ENCODE measurements around the gene RUBCN.

DNA sequence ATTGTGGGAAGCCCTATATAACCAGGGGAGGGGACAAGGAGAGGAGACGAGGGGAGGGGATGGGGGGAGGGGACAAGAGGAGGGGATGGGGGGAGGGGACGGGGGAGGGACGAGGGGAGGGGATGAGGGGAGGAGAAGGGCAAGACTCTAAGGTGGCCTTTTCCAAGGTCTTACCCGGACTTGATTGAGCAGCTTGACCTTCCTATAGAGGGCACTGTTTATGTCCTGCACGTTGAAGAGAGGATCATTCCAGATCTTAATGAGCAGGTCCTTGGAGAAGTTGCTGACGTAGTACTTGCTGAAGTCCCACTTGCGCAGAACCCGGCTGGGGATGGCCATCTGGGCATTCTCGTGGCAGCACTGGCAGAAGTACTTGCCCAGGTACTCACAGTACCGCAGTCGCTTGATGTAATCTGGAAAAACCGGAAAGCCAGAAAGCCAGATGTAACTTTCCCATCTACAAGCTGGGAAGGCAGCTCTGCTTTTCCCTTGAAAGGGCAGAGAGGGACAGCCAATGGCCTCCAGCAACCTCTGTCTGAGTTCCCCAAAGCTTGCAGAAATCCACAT, 55.7 kb downstream of the RUBCN start:
- TF ChIP-seq SMC3 (IDR thresholded peaks at IDR 0.05; ENCODE audit: low read depth, low read length) = no peak
- no peak for TF ChIP-seq EP300 (IDR thresholded peaks at IDR 0.05; ENCODE audit: borderline replicate concordance in 1 of 2, low read depth in 1 of 2, low read length in 1 of 2)
- TF ChIP-seq, protein P1, sequence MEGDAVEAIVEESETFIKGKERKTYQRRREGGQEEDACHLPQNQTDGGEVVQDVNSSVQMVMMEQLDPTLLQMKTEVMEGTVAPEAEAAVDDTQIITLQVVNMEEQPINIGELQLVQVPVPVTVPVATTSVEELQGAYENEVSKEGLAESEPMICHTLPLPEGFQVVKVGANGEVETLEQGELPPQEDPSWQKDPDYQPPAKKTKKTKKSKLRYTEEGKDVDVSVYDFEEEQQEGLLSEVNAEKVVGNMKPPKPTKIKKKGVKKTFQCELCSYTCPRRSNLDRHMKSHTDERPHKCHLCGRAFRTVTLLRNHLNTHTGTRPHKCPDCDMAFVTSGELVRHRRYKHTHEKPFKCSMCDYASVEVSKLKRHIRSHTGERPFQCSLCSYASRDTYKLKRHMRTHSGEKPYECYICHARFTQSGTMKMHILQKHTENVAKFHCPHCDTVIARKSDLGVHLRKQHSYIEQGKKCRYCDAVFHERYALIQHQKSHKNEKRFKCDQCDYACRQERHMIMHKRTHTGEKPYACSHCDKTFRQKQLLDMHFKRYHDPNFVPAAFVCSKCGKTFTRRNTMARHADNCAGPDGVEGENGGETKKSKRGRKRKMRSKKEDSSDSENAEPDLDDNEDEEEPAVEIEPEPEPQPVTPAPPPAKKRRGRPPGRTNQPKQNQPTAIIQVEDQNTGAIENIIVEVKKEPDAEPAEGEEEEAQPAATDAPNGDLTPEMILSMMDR (IDR thresholded peaks at IDR 0.05) = no peak
- no peak for TF ChIP-seq TCF12 (IDR thresholded peaks at IDR 0.05)
- TF ChIP-seq RAD21 (IDR thresholded peaks at IDR 0.05; ENCODE audit: low read length) = no peak
- no peak for TF ChIP-seq POLR2AphosphoS5 (IDR thresholded peaks at IDR 0.05; ENCODE audit: low read depth, low read length)
- TF ChIP-seq, protein P2, sequence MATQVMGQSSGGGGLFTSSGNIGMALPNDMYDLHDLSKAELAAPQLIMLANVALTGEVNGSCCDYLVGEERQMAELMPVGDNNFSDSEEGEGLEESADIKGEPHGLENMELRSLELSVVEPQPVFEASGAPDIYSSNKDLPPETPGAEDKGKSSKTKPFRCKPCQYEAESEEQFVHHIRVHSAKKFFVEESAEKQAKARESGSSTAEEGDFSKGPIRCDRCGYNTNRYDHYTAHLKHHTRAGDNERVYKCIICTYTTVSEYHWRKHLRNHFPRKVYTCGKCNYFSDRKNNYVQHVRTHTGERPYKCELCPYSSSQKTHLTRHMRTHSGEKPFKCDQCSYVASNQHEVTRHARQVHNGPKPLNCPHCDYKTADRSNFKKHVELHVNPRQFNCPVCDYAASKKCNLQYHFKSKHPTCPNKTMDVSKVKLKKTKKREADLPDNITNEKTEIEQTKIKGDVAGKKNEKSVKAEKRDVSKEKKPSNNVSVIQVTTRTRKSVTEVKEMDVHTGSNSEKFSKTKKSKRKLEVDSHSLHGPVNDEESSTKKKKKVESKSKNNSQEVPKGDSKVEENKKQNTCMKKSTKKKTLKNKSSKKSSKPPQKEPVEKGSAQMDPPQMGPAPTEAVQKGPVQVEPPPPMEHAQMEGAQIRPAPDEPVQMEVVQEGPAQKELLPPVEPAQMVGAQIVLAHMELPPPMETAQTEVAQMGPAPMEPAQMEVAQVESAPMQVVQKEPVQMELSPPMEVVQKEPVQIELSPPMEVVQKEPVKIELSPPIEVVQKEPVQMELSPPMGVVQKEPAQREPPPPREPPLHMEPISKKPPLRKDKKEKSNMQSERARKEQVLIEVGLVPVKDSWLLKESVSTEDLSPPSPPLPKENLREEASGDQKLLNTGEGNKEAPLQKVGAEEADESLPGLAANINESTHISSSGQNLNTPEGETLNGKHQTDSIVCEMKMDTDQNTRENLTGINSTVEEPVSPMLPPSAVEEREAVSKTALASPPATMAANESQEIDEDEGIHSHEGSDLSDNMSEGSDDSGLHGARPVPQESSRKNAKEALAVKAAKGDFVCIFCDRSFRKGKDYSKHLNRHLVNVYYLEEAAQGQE (IDR thresholded peaks at IDR 0.05; ENCODE audit: low read depth, low read length) = no peak
- no peak for TF ChIP-seq RXRA (IDR thresholded peaks at IDR 0.05; ENCODE audit: borderline replicate concordance, low read depth)
- no peak for TF ChIP-seq JUND (IDR thresholded peaks at IDR 0.05)
- TF ChIP-seq NFIC (IDR thresholded peaks at IDR 0.05; ENCODE audit: borderline replicate concordance) = no peak
- no peak for TF ChIP-seq FOXJ3 (CRISPR knock-in tag; IDR thresholded peaks at IDR 0.05)
- TF ChIP-seq, protein P3, sequence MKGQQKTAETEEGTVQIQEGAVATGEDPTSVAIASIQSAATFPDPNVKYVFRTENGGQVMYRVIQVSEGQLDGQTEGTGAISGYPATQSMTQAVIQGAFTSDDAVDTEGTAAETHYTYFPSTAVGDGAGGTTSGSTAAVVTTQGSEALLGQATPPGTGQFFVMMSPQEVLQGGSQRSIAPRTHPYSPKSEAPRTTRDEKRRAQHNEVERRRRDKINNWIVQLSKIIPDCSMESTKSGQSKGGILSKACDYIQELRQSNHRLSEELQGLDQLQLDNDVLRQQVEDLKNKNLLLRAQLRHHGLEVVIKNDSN (IDR thresholded peaks at IDR 0.05; ENCODE audit: borderline replicate concordance, low read depth) = no peak
- no peak for TF ChIP-seq GABPA (IDR thresholded peaks at IDR 0.05; ENCODE audit: low read depth)

Measured in SK-N-SH (cell line).